ENCODE results near the gene GSTT2.

The GSTT2 gene

DNA sequence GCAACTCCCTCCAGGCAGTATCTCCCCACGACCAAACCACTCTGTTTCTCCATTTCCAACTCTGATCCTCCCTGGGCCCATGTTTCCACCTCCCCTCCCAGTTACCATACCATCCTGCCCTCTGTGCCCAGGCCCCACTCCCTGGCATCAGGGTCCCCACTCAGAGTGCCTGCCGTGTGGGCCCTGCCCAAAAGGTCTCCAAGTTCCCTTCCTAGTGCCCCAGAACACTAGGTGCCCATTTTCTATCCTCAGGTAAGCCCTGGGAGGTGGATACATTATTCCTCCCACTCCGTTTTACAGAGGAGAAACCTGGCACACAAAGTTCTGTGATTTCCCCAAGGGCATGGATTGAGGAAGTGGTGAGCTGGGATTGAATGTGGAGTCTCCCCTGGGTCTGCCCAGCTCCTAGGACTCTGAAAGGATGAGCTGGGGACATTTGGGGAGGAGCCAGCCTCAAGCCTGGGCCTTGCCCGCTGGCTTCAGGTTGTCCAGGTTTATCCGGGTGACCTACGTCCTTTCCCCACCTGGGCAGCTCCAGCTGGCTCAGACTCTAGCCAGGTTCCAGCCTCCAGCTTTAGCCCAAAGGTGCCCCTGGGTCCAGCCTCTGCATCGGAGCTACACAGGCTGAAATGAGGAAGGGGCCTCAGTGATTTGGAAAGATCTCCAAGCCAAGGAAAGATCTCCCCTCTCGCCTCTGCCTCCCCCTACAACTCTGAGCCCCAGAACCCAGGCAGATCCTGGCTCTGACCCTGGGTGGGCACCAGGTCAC, 27.5 kb downstream of the GSTT2 start (continued):
- TF ChIP-seq, protein P1, sequence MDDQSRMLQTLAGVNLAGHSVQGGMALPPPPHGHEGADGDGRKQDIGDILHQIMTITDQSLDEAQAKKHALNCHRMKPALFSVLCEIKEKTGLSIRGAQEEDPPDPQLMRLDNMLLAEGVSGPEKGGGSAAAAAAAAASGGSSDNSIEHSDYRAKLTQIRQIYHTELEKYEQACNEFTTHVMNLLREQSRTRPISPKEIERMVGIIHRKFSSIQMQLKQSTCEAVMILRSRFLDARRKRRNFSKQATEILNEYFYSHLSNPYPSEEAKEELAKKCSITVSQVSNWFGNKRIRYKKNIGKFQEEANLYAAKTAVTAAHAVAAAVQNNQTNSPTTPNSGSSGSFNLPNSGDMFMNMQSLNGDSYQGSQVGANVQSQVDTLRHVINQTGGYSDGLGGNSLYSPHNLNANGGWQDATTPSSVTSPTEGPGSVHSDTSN (CRISPR knock-in tag; IDR thresholded peaks at IDR 0.05): no peak
- TF ChIP-seq ZNF610 (tag by site-specific recombination; IDR thresholded peaks at IDR 0.05; ENCODE audit: borderline replicate concordance): no peak

DNA sequence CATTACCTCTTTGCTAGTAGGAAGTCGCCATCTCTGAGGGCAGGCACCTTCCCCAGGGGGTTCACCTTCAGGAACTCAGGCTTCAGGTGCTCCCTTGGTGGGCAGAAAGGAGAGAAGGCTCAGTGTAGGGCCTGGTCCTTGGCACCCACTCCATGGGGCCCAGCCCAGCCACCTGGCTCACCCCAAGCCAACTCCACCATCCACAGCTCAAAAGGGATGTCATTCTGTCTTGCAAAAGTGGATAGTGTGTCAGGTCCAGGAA, 28.0 kb downstream of the GSTT2 start:
- POLR2A ChIA-PET: no interaction called here
- TF ChIP-seq ZNF747 (tag by site-specific recombination; IDR thresholded peaks at IDR 0.05): no peak
- TF ChIP-seq YY2 (tag by site-specific recombination; IDR thresholded peaks at IDR 0.05): no peak
- no peak for TF ChIP-seq ZNF146 (tag by site-specific recombination; IDR thresholded peaks at IDR 0.05)
- no peak for TF ChIP-seq ZNF324 (tag by site-specific recombination; IDR thresholded peaks at IDR 0.05)
- no peak for TF ChIP-seq SCRT2 (tag by site-specific recombination; IDR thresholded peaks at IDR 0.05)
- no peak for TF ChIP-seq ZNF664 (tag by site-specific recombination; IDR thresholded peaks at IDR 0.05)
- no peak for TF ChIP-seq ZNF2 (tag by site-specific recombination; IDR thresholded peaks at IDR 0.05)
- TF ChIP-seq ZNF843 (tag by site-specific recombination; IDR thresholded peaks at IDR 0.05): no peak
- no peak for TF ChIP-seq KLF1 (tag by site-specific recombination; IDR thresholded peaks at IDR 0.05)
- no peak overlapping the region for H3K4me3 ChIP-seq (ENCODE audit: low read depth, low read length)
- no peaks in the 10 kb centered on the region for H3K36me3 ChIP-seq (ENCODE audit: control insufficient read depth in 2 of 2, insufficient read depth in 1 of 2, low read length in 2 of 2)
- CTCF ChIA-PET: interaction anchor here (0.7 to 1.4 kb wide), 2 partner anchors 149 to 1669 kb away, joined by 4 read pairs; no protein-coding TSS in a partner anchor
- no peaks in the 10 kb centered on the region for H3K4me1 ChIP-seq (ENCODE audit: control insufficient read depth, insufficient read depth, low read length)
- H3K27ac ChIP-seq (ENCODE audit: extremely low read depth, low read depth, low read length): no peak overlapping the region
- no peaks in the 10 kb centered on the region for H3K9me3 ChIP-seq (ENCODE audit: control insufficient read depth, insufficient read depth, low read depth, low read length)

DNA sequence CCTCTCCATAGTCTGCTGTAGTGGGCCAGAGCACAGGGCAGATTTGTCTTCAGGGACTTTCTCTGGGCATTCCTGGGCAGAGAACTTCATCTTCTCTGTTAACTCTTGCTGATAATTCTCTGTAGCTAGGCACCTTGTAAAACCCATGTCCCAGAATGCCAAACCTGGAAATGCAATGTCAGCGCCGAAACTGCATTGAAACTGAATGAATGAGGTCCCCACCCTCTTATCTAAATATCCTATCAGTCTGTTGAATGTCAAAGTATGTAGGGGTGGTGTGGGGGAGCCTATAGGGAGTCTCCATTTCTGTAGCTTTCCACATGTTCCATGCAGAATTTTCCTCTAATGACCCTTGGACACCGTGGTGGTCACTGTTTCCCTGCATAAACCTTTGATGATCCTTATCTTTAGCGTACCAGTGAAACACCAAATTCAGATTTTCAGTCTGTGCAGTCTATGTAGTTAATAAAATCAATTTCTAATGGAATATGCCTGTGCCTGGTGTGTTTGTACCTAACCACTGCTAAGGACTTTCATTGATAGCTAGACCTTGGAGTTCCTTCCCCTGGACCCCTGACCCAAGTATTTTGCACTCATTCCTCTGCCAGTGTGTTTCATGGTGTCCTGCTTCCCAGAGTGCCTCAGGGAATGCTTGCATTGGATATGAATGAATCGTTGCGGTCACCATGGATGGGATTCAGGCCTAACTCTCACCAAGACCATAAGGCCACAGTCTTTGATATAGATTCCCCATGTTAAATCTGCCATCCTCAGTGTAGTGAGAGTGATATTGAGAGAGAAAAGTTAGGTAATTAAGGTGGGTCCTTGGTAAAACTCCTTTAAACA, 28.7 kb downstream of the GSTT2 start:
- Histone ChIP-seq H3K36me3 (ENCODE audit: control insufficient read depth in 2 of 2, insufficient read depth in 1 of 2, low read length in 2 of 2) (no peaks in the 10 kb centered on the region), H3K4me1 (ENCODE audit: control insufficient read depth, insufficient read depth, low read length) (no peaks in the 10 kb centered on the region), H3K27ac (ENCODE audit: extremely low read depth, low read depth, low read length) (no peak overlapping the region), H3K4me3 (ENCODE audit: low read depth, low read length) (no peak overlapping the region), H3K9me3 (ENCODE audit: control insufficient read depth, insufficient read depth, low read depth, low read length) (no peaks in the 10 kb centered on the region)
- CTCF ChIA-PET: interaction anchor here (0.7 to 1.4 kb wide), 2 partner anchors 148 to 1669 kb away, joined by 4 read pairs; no protein-coding TSS in a partner anchor
- TF ChIP-seq, protein P2, sequence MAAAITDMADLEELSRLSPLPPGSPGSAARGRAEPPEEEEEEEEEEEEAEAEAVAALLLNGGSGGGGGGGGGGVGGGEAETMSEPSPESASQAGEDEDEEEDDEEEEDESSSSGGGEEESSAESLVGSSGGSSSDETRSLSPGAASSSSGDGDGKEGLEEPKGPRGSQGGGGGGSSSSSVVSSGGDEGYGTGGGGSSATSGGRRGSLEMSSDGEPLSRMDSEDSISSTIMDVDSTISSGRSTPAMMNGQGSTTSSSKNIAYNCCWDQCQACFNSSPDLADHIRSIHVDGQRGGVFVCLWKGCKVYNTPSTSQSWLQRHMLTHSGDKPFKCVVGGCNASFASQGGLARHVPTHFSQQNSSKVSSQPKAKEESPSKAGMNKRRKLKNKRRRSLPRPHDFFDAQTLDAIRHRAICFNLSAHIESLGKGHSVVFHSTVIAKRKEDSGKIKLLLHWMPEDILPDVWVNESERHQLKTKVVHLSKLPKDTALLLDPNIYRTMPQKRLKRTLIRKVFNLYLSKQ (tag by site-specific recombination; IDR thresholded peaks at IDR 0.05; ENCODE audit: borderline replicate concordance): no peak
- TF ChIP-seq ZNF555 (tag by site-specific recombination; conservative IDR thresholded peaks at IDR 0.05) (no peak), ZSCAN23 (tag by site-specific recombination; IDR thresholded peaks at IDR 0.05) (no peak)
- POLR2A ChIA-PET: no interaction called here

DNA sequence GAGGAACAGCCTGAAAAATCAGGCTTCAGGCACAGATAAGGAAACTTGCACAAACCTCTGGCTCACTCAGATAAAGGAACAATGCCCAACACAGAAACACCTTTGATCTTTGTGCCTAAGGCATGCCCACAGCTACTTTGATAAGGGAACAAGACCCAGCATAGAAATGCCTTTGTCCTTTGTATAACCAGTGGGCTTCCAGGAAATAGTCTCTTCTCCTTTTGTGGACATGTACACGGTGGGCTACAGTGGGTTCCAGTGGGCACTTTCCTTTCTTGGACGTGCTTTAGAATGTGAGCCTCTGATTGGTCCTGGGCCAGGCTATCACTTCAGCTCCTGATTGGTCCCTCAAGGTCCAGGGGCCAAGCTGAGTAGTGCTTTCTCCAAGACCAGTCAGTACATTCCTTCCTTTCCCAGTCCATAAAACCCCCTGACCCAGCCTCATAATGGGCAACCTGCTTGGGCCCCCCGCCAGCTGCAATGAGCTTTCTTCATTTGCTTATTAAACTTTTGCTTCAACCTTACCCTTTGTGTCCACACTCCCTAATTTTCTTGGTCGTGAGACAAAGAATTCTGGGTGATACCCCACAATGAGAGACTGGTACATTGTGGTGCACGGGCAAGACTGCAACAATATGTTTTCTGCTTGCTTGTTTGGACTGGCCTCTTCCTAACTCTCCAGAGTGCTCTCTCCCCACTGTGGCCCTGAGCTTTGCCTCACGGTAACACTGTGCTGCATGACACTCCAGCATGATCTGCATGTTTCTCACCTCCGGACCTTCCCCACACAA, 29.5 kb downstream of the GSTT2 start:
- ChIA-PET POLR2A (no interaction called here), CTCF (interaction anchor here (0.7 to 2.1 kb wide), 3 partner anchors 147 to 400 kb away, joined by 3 to 16 read pairs (median 4); no protein-coding TSS in a partner anchor)
- Histone ChIP-seq H3K4me3 (ENCODE audit: low read depth, low read length) (no peak overlapping the region), H3K4me1 (ENCODE audit: control insufficient read depth, insufficient read depth, low read length) (no peaks in the 10 kb centered on the region), H3K9me3 (ENCODE audit: control insufficient read depth, insufficient read depth, low read depth, low read length) (no peaks in the 10 kb centered on the region), H3K27ac (ENCODE audit: extremely low read depth, low read depth, low read length) (no peak overlapping the region), H3K36me3 (ENCODE audit: control insufficient read depth in 2 of 2, insufficient read depth in 1 of 2, low read length in 2 of 2) (no peaks in the 10 kb centered on the region)
- TF ChIP-seq ZBTB1 (tag by site-specific recombination; IDR thresholded peaks at IDR 0.05) (no peak), ZNF16 (tag by site-specific recombination; IDR thresholded peaks at IDR 0.05; ENCODE audit: low read depth) (no peak), ZNF133 (tag by site-specific recombination; IDR thresholded peaks at IDR 0.05) (no peak), ZNF157 (tag by site-specific recombination; IDR thresholded peaks at IDR 0.05) (no peak), YY1 (tag by site-specific recombination; IDR thresholded peaks at IDR 0.05) (no peak), RBAK (tag by site-specific recombination; IDR thresholded peaks at IDR 0.05) (no peak), SCRT1 (tag by site-specific recombination; IDR thresholded peaks at IDR 0.05; ENCODE audit: borderline replicate concordance) (no peak), MZF1 (tag by site-specific recombination; IDR thresholded peaks at IDR 0.05; ENCODE audit: borderline replicate concordance) (no peak), HIC1 (tag by site-specific recombination; IDR thresholded peaks at IDR 0.05) (no peak), ZNF624 (tag by site-specific recombination; IDR thresholded peaks at IDR 0.05) (no peak), ZSCAN23 (tag by site-specific recombination; IDR thresholded peaks at IDR 0.05) (no peak)

All from HEK293 (cell line).